ENCODE measurements around the gene PCDHGA1.
A peak's percentile ranks its signal among the peaks of the same experiment; 100 is the strongest.

The PCDHGA1 gene

DNA sequence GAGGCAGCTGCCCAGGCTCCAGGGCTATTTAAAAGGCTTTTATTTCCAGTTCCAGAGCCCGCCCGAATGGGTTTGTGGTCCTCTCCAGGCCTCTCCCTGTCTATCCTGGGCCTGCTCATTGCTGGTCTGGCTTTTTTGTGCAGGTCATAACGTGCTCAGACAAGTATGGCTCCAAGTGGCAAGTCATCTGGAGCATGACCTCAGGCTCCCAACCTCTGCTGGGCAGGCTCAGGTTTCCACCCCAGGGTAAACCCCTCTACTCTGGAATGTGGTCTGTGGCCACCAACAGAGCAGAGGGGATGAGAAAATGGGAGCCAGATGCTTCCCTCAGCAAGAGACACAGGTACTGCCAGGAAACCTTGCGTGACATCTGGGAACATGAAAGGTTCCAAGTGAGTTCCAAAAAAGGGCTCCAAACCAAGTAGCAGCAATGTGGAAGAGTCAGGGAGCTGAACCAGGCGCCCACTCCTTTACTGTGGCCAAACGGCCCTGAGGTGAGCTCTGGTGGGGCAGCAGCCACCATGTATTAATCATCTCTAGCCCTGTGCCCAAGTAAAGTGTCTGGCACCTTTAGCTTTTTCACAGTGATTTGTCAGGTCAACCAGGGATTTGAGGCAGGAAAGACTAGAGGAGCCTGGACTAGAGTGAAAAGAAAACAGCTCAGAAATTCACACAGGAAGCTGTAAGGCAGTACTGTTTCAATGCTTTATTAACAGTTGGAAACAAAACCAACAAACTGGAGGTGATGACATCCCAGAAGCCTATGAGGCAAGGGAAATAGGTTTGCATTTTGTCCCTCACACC lies 184.2 kb downstream of the PCDHGA1 start:
- no peak for DNase-seq (ENCODE audit: low spot score)

- DNase-seq (ENCODE audit: low spot score) = no peak
These were observed 184.8 kb downstream of the PCDHGA1 start for GRCh38 chr5:141515141-141515540.

DNA sequence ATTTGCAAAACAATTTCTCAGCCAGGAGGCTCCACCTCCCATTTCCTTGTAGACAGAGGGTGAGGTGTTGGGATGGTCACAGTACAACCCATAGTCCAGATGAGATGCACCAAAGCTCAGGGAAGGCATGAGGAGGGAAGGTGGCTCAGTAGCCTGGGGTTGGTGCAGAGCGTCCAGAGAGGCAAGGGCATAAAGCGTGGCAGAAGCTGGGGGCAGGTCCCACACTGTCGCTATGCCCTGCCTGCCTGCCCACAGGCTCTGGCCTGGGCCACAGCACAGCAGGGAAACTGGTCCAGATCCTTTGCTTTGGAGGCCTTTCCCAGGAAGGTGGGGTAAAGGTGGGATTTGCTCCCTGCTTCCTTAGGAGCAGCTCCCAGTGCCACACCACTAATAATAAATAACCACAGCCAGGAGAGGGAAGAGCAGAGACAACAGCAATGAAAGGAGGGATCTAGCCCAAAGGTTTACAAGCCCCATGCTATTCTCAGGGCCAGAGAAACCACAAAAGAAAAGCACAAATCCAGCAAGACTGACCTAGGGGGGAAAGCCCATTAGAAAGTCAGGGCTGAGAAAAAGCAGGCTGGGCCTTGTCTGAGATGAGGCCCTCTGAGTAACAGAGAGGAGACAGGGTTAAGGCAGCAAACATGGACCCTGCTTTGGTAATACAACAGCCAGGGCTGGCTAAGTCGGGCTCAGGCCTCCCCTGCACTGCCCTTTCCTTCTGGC lies 185.8 kb downstream of the PCDHGA1 start:
- DNase-seq (ENCODE audit: low spot score) = no peak

GRCh38 chr5:141516672-141517025 lies 186.3 kb downstream of the PCDHGA1 start:
- DNase-seq (ENCODE audit: low spot score) = no peak

GRCh38 chr5:141517312-141517711 lies 187.0 kb downstream of the PCDHGA1 start:
- DNase-seq (ENCODE audit: low spot score) = no peak

DNA sequence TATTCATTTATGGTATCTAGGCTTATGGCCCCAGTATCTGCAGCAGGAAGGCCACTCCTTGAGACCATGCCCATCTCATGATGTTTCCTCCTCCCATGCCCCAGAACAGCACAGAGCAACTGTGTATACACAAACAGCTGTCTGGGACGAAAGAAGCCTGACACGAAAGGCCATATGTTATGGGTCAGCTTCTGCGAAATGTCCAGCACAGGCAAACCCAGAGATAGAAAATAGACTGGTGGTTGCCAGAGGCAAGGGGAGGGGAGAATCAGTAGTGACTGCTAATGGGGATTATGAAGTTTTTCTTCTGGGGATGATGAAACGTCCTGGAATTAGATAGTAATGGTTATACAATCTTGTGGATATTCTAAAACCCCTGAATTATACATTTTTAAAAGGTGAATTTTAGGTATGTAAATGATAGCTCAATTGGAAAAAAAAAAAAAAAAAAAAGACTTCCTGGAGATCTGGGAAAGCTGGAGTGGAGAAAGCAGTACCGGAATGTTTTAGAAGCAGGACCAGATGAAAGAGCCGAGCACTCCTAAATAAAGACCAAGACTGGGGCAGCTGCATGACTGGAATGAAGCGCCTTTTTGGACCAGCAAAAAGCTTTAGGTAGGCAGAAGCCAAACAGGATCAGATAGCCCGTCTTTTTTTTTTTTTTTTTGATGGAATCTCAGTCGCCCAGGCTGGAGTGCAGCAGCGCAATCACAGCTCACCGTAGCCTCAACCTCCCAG lies 187.7 kb downstream of the PCDHGA1 start:
- no peak for DNase-seq (ENCODE audit: low spot score)

- no peak for DNase-seq (ENCODE audit: low spot score)
These were observed 188.3 kb downstream of the PCDHGA1 start for GRCh38 chr5:141518618-141519015.

- no peak for DNase-seq (ENCODE audit: low spot score)
These were observed 189.6 kb downstream of the PCDHGA1 start for GRCh38 chr5:141519605-141520565.

DNA sequence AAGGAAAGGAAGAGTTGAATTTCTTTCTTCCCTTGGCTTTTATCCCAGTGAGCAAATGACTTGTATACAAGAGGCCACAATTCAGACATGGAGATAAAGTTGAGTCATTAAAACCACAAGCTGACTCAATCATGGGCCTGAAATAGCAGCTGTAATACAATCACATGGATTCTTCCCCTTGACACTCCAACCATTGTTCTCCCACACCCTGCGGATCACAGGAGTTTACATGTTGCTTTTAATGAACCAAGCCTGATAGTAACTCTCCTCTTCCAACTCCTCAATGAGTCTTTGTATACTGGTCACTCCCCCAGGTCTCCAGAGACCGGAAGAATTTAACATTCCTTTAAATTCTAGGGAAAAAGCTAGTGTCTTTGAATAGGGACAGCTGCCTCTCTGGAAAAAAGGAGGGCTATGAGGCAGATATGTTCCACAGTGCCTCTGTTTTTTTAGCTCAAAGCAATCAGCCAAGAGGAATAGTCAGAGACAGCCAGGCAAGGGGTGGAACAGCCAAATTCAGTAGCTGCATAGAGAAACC lies 191.0 kb downstream of the PCDHGA1 start:
- DNase-seq (ENCODE audit: low spot score) = no peak

GRCh38 chr5:141522301-141522700 lies 192.0 kb downstream of the PCDHGA1 start:
- DNase-seq (ENCODE audit: low spot score) = no peak

- DNase-seq (ENCODE audit: low spot score) = no peak
These were observed 193.7 kb downstream of the PCDHGA1 start for GRCh38 chr5:141523991-141524390.

- peak; percentile 76 for DNase-seq (ENCODE audit: low spot score)
These were observed 194.6 kb downstream of the PCDHGA1 start for GRCh38 chr5:141524604-141525597.

DNA sequence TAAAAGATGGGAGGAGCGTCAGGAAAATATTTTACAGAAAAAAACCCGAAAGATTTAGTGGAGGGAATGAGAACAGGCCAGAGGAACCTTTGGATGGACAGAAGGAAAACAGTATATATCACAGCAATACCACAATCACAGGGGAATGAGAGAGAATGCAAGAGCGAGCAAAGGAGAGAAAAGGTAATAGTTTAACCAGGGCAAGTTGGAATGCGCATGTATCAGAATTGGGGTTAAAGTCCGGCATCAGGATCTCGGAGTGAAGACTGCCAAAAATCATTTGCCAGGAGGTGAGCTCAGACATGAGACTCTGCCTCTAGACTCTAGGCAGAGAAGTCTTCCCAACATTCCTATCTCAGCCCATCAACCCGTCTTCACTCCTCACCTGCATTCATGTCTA lies 195.3 kb downstream of the PCDHGA1 start:
- DNase-seq (ENCODE audit: low spot score) = no peak

- no peak for DNase-seq (ENCODE audit: low spot score)
These were observed 197.1 kb downstream of the PCDHGA1 start for GRCh38 chr5:141527426-141527825.

DNA sequence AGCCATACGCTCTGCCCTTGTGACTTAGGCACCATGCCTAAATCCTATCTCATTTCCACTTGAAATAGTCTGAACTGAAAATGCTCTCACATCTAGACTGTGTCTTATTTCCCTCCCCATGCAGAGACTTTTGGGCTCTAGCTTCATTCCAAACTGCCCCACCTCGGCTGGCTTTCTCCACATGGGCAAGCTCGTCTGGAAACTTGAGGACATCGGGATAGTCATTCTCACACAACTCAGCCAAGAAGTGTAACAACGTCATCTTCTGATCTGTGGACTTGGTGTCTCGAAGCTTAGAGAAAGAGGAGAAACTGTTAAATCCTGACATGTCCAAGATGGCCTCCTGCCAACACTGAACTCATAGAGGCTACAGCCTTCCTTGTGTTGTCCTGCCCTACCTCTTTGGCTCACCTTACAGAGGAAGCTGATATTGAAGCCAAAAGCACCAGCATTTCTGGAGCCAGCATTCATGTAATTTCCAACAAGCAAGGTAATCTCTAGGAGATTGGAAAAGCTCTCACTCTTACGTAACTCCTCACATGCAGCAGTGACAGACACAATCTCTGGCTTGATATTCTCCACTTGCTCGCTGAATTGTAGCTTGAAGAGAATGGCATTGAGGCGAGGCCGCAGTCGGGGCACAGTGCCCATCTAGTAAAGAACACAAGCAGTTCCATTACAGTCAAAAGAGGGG lies 198.1 kb downstream of the PCDHGA1 start:
- DNase-seq (ENCODE audit: low spot score) = no peak

DNA sequence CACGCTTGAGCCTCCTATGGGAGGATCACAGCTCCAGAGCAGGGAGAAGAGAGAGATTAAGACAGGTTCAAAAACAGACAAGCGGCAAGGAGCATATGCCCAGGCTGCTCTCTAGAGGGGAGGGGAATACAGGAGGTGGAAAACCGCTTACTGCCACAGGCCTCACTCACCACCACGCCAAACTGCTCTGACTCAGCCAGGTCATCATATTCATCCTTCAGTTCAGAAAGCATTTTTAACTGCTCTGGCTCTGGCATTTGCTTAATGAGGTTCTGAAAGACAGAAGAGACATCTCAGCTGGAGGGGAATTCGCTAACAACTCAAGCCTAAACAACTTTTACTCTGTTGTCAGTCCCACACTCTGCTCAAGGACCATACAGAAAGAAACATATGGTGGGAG lies 198.7 kb downstream of the PCDHGA1 start:
- DNase-seq (ENCODE audit: low spot score) = no peak

- no peak for DNase-seq (ENCODE audit: low spot score)
These were observed 199.6 kb downstream of the PCDHGA1 start for GRCh38 chr5:141529873-141530272.

GRCh38 chr5:141532726-141533125 lies 202.4 kb downstream of the PCDHGA1 start:
- no peak for DNase-seq (ENCODE audit: low spot score)

- no peak for DNase-seq (ENCODE audit: low spot score)
These were observed 203.6 kb downstream of the PCDHGA1 start for GRCh38 chr5:141533897-141534296.

Measured in HuH-7.5 (cell line).